Suprapubic skin (tissue), 4 donors: ENCODE data around the gene PCNX1. TPM values are rescaled to one million over a fixed set of nuclear protein-coding genes. Genes with fewer than 3 reads are reported as not detected.
A peak's percentile ranks its signal among the peaks of the same experiment; 100 is the strongest.

Experiments
- DNase-seq, 2 donors: peaks; one replicate each; pipeline ENCODE4 v3.0.0-alpha.2; 2019; ENCODE audit warnings: low spot score in 2 of 2
- H3K27ac ChIP-seq: fragments of 200-600 bp; sonication (generic); one replicate; pipeline ENCODE4 v1.5.1; 2019
- H3K27me3 ChIP-seq: fragments of 200-600 bp; sonication (generic); one replicate; pipeline ENCODE4 v1.5.1; 2019
- H3K36me3 ChIP-seq: fragments of 200-600 bp; sonication (generic); one replicate; pipeline ENCODE4 v1.5.1; 2019
- H3K4me1 ChIP-seq: fragments of 200-600 bp; sonication (generic); one replicate; pipeline ENCODE4 v1.5.1; 2019
- H3K4me3 ChIP-seq: fragments of 200-600 bp; sonication (generic); one replicate; pipeline ENCODE4 v1.5.1; 2019; ENCODE audit warnings: mild to moderate bottlenecking
- H3K9me3 ChIP-seq: fragments of 200-600 bp; sonication (generic); one replicate; pipeline ENCODE4 v1.5.1; 2019
- EP300 ChIP-seq: sonication (generic); formaldehyde crosslinking; IDR thresholded peaks from one replicate; pipeline ENCODE4 v1.6.1; 2017; ENCODE audit warnings: antibody characterized with exemption
- POLR2A ChIP-seq, 2 donors: fragments of 450-650 bp; IDR thresholded peaks; one replicate each; pipeline ENCODE4 v1.6.1; 2017; ENCODE audit warnings: antibody characterized with exemption in 2 of 2, mild to moderate bottlenecking in 2 of 2, moderate library complexity in 2 of 2
- POLR2AphosphoS5 ChIP-seq, 3 donors: sonication (generic); formaldehyde crosslinking; IDR thresholded peaks; one replicate each; pipeline ENCODE4 v1.6.1; 2017; ENCODE audit warnings: antibody characterized with exemption in 3 of 3
- WGBS: methylation state at CpG from one replicate; pipeline ENCODE4 v1.1.5; 2018; 5-methylcytosine and 5-hydroxymethylcytosine counted together
- total RNA-seq, 4 donors: library from RNA; depleted of rRNA; stranded (reverse); fragments of >200 nt; gene quantifications; one replicate each; pipeline ENCODE4 v1.1.0, GENCODE V29; 2016
- TF ChIP-seq, protein P1 (sequence below), 2 donors: fragments of 200-600 bp in 1 of 2; fragments of 450-650 bp in 1 of 2; sonication (generic) in 1 of 2; IDR thresholded peaks; one replicate each; pipeline ENCODE4 v1.5.1; 2016 to 2019; ENCODE audit warnings: antibody characterized with exemption in 2 of 2, mild to moderate bottlenecking in 1 of 2, moderate library complexity in 1 of 2

PCNX1 gene
- total RNA-seq, 4 donors from 2014 or later = 22.0 to 95.4 (median 29.7) TPM

DNA sequence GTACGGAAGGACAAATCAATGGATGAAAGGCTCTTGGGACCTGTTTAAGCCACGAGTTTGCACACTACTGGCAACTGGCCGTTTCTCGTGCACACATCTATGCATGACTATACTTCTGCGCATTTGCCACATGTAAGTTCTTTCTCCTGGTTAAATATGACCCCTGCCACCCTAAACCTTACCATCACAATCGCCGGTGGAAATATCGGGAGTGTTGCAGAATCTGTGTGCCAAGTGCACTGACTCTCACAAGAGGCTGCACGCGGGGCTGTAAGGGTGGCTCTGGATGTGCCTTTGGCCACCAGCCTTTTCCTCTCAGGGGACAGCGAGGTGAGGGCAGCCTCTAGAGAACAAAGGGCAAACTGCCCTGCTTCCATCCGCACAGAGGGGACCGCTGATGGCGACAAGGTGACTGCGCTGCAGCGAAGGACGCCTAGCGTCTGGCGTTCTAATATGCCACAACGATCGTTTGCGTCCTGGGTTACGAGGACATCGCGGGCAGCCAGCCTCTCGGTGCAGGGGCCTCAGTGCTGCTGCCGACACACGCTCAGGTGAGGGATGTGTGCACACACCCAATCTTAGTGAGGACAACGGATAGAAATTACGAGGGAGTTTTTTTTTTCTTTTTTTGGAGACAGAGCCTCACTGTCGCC lies 232.2 kb downstream of the PCNX1 start:
- no peaks in the 10 kb centered on the region for H3K9me3 ChIP-seq
- WGBS = 80% methylated on average over 27 of the region's 31 CpGs

GRCh38 chr14:71140157-71140556 lies 232.9 kb downstream of the PCNX1 start:
- Histone ChIP-seq H3K27ac (peak overlapping the region; percentile 49), H3K4me3 (no peak overlapping the region), H3K27me3 (no peaks in the 10 kb centered on the region), H3K4me1 (peaks cover 21% of the 10 kb centered on the region), H3K36me3 (no peaks in the 10 kb centered on the region), H3K9me3 (no peaks in the 10 kb centered on the region)
- 96% methylated on average over 2 of the region's 2 CpGs for WGBS
- no peak for DNase-seq
- TF ChIP-seq EP300 (no peak), POLR2AphosphoS5 (IDR thresholded peaks at IDR 0.05) (no peak), POLR2A (IDR thresholded peaks at IDR 0.05) (no peak)
- TF ChIP-seq, protein P1, sequence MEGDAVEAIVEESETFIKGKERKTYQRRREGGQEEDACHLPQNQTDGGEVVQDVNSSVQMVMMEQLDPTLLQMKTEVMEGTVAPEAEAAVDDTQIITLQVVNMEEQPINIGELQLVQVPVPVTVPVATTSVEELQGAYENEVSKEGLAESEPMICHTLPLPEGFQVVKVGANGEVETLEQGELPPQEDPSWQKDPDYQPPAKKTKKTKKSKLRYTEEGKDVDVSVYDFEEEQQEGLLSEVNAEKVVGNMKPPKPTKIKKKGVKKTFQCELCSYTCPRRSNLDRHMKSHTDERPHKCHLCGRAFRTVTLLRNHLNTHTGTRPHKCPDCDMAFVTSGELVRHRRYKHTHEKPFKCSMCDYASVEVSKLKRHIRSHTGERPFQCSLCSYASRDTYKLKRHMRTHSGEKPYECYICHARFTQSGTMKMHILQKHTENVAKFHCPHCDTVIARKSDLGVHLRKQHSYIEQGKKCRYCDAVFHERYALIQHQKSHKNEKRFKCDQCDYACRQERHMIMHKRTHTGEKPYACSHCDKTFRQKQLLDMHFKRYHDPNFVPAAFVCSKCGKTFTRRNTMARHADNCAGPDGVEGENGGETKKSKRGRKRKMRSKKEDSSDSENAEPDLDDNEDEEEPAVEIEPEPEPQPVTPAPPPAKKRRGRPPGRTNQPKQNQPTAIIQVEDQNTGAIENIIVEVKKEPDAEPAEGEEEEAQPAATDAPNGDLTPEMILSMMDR (IDR thresholded peaks at IDR 0.05) = no peak

More for the DNA sequence above, 232.2 kb downstream of the PCNX1 start:
- H3K4me1 ChIP-seq = peaks cover 21% of the 10 kb centered on the region
- no peaks in the 10 kb centered on the region for H3K36me3 ChIP-seq
- TF ChIP-seq, protein P1 (IDR thresholded peaks at IDR 0.05) = no peak
- TF ChIP-seq EP300 (no peak), POLR2A (IDR thresholded peaks at IDR 0.05) (no peak), POLR2AphosphoS5 (IDR thresholded peaks at IDR 0.05) (no peak)
- H3K27me3 ChIP-seq = no peaks in the 10 kb centered on the region
- no peak overlapping the region for H3K27ac ChIP-seq
- H3K4me3 ChIP-seq = no peak overlapping the region
- no peak for DNase-seq

DNA sequence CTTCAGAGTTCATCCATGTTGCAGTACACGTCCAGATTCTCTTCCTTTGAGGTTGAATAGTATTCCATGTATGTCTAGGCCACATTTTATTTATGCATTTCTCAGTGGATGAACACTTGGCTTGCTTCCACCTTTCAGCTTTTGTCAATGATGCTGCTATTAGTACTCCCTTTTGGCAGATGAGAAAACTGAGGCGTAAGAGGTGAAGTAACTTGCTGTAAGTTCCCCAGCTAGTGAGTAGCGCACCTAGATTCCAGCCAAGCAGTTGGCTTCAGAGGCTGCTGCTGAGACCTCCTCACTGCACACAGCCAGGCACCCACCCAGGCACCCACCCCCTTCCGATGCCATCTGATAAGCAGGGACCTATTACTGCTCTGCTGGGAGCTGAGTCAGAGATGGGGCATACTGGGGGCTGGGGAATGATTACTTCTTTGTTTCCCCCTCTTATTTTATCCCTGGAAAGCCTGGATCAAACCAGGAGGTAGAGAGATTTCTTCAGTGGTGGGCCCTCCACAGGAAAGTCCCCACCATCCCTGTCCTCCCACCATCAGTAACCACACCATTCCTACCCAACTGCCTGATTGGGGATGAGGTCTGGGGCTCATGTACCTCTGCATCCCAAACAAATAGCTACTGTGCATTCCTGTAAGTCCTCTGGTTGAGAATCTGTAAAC lies 234.6 kb downstream of the PCNX1 start:
- Histone ChIP-seq H3K36me3 (no peaks in the 10 kb centered on the region), H3K4me1 (peaks cover 21% of the 10 kb centered on the region), H3K9me3 (no peaks in the 10 kb centered on the region), H3K4me3 (no peak overlapping the region), H3K27ac (no peak overlapping the region), H3K27me3 (no peaks in the 10 kb centered on the region)
- WGBS = 93% methylated on average over 4 of the region's 4 CpGs
- TF ChIP-seq, protein P1 (IDR thresholded peaks at IDR 0.05) = no peak
- TF ChIP-seq EP300 (no peak), POLR2A (IDR thresholded peaks at IDR 0.05) (no peak), POLR2AphosphoS5 (IDR thresholded peaks at IDR 0.05) (no peak)
- DNase-seq = peak in 1 of 2 donors; percentile 50

DNA sequence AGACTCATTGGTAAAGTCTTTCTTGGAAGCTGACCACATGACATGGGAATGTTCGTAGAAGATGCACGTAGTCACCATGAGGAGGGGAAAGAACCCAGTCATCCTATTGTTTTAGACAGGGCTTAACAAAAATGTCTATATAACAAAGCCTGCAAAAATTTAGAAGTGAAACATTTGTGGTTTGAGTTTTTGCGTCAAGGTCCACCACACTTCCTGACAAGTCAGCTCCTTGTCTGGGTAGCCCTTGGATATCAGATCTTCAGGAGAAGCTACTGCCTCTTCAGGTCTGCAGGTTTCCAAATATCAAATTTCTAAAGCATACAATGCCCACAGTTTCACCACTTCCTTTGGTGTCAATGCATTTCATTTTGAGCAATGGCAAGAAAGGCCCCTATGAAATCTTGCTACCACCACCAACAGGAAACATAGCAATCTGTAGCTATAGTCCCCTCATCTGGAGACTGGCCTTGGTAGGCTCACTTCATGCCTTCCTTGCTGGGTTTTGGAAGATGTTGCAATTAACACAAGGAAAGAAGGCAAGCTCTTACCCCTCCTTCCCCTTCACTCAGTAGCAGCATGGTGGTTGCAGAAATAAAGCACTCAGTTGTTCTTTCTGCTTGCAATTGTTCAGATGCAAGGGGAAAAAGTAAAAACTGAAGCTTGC lies 235.2 kb downstream of the PCNX1 start:
- no peak overlapping the region for H3K4me3 ChIP-seq
- 82% methylated on average over 3 of the region's 3 CpGs for WGBS
- no peaks in the 10 kb centered on the region for H3K27me3 ChIP-seq

More for the DNA sequence above, 235.2 kb downstream of the PCNX1 start:
- TF ChIP-seq, protein P1 (IDR thresholded peaks at IDR 0.05) = no peak
- no peak for TF ChIP-seq EP300
- TF ChIP-seq POLR2A (IDR thresholded peaks at IDR 0.05) = no peak
- TF ChIP-seq POLR2AphosphoS5 (IDR thresholded peaks at IDR 0.05) = no peak
- Histone ChIP-seq H3K36me3 (no peaks in the 10 kb centered on the region), H3K27ac (no peak overlapping the region), H3K9me3 (no peaks in the 10 kb centered on the region), H3K4me1 (peaks cover 21% of the 10 kb centered on the region)
- DNase-seq = peak in 1 of 2 donors; percentile 4
